ENCODE results near the gene TAB3.
"Not testable (repeated sequence)": the region's sequence is repeated elsewhere in the genome, so short reads cannot be mapped to it uniquely, and the experiment has no call there.

Gene TAB3

DNA sequence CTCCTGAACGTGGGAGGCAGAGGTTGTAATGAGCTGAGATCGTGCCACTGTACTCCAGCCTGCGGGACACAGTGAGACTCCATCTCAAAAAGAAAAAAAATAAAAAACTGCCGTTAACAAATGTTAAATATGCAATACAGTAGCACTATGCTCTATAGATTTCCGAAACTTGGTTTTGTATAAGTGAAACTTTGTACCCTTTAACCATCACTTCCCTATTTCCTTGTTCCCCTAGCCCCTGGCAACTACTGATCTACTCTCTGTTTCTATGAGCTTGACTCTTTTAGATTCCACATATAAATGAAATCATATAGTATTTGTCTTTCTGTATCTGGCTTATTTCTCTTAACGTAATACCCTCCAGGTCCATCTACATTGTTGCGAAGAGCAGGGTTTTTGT is 74.1 kb downstream of the TAB3 start:
- DNase-seq: no peak

DNA sequence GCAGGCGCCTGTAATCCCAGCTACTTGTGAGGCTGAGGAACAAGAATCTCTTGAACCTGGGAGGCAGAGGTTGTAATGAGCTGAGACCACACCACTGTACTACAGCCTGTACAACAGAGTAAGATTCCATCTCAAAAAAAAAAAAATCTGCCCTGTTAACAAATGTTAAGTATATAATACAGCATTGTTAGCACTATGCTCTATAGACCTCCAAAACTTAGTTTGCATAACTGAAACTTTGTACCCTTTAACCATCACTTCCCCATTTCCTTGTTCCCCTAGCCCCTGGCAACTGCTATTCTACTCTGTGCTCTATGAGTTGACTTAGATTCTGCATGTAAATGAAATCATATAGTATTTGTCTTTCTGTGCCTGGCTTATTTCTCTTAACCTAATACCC is 76.7 kb downstream of the TAB3 start:
- DNase-seq: no peak

DNA sequence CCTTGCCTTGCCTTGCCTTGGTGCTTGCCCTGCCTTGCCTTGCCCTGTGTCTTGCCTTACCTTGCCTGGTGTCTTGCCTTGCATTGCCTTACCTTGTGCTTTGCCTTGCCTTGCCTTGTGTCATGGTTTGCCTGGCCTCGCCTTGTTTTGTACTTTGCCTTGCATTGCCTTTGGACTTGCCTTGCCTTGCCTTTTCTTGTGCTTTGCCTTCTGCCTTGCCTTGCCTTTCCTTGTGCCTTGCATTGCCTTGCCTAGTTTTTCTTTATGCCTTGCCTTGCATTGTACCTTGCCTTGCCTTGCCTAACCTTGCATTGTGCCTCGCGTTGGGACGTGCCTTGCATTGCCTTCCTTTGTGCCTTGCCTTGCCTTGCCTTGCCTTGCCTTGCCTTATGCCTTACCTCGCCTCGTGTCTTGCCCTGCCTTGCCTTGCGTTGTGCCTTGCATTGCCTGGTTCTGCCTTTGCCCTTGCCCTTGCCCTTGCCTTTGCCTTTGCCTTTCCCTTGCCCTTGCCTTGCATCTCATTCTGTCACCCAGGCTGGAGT is 82.8 kb downstream of the TAB3 start:
- DNase-seq: no peak

DNA sequence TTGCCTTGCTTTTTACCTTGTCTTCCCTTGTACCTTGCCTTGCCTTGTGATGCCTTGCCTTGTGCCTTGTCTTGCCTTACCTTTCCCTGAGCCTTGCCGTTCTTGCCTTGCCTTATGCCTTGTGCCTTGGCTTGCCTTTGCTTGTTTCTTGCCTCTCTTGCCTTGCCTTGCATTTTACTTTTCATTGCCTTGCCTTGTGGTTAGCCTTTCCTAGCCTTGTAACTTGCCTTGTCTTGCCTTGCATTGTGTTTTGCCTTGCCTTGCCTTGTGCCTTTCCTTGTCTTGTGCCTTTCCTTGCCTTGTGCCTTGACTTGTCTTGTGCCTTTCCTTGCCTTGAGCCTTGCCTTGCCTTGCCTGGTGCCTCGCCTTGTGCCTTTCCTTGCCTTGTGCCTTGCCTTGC is 84.6 kb downstream of the TAB3 start:
- DNase-seq: no peak

DNA sequence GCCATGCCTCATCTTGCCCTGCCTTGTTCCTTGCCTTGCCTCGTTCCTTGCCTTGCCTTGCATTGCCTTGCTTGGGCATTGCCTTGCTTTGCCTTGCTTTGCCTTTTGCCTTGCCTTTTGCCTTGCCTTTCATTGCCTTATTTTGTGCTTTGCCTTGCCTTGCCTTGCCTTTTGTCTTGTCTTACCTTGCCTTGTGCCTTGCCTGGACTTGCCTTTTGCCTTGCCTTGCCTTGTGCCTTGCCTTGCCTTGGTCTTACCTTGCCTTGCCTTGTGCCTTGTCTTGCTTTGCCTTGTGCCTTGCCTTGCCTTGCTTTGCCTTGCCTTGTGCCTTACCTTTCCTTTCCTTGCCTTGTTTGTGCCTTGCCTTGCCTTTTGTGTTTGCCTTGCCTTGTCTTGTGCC is 88.2 kb downstream of the TAB3 start:
- no peak for DNase-seq

DNA sequence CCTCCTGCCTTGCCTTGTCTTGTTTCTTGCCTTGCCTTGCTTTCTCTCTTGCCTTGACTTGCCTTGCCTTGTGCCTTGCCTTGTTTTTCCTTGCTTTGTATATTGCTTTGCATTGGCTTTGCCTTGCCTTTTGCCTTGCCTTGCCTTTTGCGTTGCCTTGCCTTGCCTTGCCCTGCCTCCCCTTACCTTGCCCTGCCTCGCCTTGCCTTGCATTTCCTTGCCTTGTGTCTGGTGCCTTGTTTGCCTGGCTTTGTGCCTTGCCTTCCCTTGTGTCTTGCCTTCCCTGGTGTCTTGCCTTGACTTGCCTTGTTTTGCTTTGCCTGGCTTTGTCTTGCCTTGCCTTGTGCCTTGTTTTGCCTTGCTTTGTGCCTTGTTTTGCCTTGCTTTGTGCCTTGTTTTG is 89.7 kb downstream of the TAB3 start:
- DNase-seq: no peak

DNA sequence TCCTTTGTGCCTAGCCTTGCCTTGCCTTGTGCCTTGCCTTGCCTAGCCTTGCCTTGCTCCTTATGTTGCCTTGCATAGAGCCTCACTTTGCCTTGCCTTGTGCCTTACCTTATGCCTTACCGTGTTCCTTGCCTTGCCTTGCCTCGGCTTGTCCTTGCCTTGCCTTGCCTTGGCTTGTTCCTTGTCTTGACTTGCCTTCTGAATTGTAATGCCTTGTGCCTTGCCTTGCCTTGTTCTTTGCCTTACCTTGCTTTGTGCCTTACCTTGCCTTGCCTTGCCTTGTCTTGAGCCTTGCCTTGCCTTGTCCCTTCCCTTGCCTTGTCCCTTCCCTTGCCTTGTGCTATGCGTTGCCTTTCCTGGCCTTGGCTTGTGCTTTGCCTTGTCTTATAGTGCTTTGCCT is 90.2 kb downstream of the TAB3 start:
- no peak for DNase-seq

DNA sequence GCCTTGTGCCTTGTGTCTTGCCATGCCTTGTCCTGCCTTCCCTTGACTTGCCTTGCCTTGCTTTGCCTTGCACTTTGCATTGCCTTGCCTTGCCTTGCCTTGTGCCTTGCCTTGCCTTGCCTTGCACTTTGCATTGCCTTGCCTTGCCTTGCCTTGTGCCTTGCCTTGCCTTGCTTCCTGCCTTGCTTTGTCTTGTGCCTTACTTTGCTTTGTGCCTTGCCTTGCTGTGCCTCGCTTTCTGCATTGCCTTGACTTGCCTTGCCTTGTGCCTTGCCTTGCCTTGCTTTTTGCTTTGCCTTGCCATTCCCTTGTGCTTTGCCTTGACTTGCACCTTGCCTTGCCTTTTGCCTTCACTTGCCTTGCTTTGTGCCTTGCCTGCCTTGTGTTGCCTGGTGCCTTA is 91.8 kb downstream of the TAB3 start:
- not testable (repeated sequence) for DNase-seq

DNA sequence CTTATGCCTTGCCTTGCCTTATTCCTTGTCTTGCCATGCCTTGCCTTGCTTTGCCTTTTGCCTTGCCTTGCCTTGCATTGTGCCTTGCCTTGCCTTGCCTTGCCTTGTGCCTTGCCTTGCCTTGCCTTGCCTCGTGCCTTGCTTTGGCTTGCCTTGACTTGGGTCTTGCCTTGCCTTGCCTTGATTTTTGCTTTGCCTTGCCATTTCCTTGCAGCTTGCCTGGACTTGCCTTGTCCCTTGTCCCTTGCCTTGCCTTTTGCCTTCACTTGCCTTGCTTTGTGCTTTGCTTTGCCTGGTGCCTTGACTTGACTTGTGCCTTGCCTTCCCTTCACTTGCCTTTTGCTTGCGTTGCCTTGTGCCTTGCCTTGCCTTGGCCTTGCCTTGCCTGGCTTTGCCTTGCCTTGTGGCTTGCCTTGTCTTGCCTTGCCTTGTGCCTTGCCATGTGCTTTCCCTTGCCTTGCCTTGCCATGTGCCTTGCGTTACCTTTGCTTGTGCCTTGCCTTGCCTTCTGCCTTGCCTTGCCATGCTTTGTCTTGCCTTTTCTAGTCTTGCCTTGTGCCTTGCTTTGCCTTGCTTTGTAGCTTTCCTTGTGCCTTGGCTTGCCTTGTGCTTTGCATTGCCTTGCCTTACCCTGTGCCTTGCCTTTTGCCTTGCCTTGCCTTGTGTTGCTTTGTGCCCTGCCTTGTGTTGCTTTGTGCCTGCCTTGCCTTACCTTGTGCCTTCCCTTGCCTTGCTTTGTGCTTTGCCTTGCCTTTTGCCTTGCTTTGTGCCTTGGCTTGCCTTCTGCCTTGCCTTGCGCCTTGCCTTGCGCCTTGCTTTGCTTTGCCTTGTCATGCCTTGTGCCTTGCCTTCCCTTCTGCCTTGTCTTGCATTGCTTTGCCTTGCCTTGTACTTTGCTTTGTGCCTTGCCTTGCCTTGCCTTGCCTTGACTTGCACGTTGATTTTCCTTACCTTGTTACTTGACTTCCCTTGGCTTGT is 92.8 kb downstream of the TAB3 start:
- no peak for DNase-seq

DNA sequence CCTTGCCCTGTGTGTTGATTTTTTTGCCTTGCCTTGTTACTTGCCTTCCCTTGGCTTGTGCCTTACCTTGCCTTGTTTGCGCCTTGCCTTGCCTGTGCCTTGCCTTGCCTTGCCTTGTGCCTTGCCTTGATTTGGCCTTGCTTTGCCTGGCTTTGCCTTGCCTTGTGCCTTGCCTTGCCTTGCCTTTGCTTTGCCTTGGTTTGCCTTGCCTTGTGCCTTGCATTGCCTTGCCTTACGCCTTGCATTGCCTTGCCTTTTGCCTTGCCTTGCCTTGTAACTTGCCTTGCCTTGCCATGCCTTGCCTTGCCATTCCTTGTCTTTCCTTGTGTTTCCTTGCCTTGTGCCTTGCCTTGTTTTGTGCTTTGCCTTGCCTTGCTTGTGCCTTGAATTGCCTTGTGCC is 94.6 kb downstream of the TAB3 start:
- no peak for DNase-seq

DNA sequence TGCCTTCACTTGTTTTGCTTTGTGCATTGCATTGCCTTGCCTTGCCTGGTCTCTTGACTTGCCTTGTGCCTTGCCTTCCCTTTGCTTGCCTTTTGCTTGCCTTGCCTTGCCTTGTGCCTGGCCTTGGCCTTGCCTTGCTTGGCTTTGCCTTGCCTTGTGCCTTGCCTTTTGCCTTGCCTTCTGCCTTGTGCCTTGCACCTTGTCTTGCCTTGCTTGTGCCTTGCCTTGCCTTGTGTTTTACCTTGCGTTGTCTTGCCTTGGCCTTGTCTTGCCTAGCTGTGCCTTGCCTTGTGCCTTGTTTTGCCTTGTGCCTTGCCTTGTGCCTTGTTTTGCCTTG is 95.3 kb downstream of the TAB3 start:
- DNase-seq: no peak

DNA sequence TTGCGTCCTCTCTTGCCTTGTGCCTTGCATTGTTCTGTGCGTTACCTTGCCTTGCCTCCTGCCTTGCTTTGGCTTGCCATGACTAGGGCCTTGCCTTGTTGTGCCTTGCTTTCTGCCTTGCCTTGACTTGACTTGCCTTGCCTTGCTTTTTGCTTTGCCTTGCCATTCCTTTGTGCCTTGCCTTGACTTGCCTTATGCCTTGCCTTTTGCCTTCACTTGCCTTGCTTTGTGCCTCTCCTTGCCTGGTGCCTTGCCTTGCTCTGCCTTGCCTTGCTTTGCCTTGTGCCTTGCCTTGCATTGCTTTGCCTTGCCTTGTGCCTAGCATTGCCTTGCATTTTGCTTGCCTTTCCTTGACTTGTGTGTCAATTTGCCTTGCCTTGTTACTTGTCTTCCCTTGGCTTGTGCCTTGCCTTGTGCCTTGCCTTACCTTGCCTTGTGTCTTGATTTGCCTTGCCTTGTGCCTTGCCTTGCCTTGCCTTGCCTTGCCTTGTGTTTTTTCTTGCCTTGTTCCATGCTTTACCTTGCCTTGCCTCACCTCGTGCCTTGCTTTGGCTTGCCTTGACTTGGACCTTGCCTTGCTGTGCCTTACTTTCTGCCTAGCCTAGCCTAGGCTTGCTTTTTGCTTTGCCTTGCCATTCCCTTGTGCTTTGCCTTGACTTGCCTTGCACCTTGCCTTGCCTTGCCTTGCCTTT is 95.8 kb downstream of the TAB3 start:
- no peak for DNase-seq

DNA sequence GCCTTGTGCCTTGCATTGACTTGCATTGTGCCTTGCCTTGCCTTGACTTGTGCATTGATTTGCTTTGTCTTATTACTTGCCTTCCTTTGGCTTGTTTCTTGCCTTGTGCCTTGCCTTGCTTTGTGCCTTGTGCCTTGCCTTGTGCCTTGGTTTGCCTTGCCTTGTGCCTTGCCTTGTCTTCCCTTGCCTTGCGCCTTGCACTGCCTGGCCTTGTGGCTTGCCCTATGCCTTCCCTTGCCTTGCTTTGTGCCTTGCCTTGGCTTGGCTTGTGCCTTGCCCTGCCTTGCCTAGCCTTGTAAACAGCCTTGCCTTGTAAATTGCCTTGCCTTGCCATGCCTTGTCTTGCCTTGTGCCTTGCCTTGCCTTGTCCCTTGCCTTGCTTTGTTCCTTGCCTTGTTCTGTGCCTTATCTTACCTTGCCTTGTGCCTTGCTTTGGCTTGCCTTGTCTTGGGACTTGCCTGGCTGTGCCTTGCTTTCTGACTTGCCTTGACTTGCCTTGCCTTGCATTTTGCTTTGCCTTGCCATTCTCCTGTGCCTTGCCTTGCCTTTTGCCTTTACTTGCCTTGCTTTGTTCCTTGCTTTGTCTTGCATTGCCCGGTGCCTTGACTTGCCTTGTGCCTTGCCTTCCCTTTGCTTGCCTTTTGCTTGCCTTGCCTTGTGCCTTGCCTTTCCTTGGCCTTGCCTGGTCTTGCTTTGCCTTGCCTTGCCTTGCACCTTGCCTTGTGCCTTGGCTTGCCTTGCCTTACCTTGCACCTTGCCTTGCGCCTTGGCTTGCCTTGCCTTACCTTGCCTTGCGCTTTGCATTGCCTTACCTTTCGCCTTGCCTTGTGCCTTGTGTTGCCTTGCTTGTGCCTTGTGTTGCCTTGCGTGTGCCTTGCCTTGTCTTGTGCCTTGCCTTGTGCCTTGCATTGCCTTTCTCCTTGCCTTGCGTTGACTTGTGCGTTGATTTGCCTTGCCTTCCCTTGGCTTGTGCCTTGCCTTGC is 97.5 kb downstream of the TAB3 start:
- no peak for DNase-seq

DNA sequence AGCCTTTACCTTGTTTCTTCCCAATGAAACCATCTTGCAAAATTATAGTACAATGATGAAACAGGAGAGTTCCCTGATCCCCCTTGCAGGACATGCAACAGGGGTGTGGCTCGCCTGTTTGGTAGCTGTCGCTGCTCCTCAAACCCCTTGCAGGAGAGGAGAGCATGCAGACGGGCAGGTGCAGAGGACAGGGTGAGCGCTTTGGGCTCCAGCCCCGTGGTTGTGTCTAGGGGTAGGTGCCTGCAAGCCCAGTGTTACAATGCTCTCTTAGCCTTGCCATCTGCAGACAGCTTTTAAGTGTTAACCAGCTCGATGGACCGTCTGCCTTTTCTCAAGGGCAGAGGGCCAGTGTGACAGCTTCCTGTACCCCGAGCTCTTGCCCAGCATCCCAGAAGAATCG is 102.0 kb downstream of the TAB3 start:
- no peak for DNase-seq

DNA sequence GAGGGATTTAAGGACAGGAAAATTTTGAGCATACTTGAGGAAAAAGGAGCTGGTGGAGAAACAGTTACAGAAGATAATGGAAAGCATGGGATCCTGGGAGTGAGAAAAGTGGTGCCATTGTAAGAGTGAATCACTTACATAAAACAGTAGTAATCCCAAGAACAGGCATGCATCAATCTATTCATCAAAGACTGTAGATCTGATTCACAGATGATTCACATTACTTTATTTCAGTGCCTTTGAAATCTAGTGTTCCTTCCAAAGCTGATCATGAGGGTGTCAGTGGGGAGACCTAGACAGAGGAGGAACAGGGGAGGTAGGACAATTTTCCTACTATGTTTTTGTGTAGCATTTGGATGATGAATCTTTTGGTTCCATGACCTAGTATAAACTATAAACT is 102.7 kb downstream of the TAB3 start:
- no peak for DNase-seq

DNA sequence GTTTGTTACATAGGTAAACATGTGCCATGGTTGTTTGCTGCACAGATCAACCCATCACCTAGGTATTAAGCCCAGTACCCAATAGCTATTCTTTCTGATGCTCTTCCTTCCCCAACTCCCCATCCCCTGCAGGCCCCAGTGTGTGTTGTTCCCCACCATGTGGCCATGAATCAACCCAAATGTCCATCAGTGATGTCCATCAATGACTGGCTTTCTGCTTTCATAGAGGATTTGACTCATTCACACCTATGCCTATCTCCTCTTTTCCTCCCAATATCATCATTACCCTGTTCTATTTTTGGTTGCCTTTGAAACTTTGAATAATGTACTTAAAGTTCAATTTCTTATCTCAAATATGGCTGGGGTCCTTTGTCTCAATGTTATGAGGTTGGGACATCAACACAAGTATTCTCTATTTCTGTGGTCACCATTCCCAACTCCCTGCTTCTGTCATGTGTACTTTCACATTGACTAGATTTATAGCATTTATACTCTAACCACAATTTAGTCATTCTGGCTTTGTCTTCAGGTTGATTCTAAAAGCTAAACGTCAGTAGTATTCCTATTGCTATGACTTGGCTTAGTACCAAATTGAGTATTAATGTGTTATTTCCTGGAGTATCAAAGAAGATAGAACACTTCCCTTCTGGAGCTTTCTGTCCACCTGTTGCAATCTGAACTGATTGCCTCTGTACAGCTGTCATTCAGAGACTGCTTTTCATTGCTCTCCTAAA is 107.2 kb downstream of the TAB3 start:
- no peak for DNase-seq

DNA sequence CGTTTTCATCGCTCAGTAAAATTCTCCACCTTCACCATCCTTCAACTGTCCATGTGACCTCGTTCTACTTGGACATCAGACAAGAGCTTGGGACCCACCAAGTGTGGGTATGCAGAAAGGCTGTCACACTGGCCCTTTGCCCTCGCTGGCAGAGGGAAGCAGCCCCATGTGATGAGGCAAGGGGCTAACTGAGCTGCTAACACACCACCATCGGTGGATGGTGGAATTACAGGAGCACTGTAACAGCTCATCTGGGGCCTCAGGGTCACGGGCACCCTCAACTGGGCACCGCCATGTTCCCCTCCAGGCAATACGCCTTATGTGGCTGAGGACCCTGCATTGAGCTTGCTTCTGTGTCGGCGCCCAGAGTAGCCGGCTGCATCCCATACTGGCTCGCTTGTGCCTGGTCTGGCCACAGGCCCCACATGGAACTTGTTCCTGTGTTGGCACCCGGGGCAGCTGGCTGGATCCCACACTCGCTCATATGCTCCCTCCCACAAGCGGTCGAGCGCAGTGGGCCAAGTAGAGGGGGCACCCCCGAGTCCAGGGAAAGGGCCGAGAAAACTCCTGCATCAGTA is 109.5 kb downstream of the TAB3 start:
- no peak for DNase-seq

DNA sequence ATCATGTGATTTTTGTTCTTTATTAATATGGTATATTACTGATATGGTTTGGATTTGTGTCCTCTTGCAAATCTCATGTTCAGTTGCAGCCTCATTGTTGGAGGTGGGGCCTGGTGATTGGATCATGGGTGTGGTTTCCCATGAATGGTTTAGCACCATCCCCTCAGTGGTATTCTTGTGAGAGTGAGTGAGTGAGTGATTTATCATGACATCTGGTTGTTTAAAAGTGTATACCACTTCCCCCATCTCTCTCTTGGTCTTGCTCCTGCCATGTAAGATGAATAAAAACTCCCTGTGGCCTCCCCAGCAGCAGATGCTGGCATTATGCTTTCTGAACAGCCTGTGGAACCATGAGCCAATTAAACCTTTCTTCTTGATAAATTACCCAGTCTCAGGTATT is 111.5 kb downstream of the TAB3 start:
- DNase-seq: no peak

All from CD4-positive, alpha-beta T cell treated with Interleukin-6 for 4 hours (primary cell).